Calu3 (cell line): ENCODE data around the gene PEX6. TPM values are rescaled to one million over a fixed set of nuclear protein-coding genes. Genes with fewer than 3 reads are reported as not detected.
"Not testable (repeated sequence)": the region's sequence is repeated elsewhere in the genome, so short reads cannot be mapped to it uniquely, and the experiment has no call there.

Source experiments
- BruUV-seq: library from RNA; stranded (reverse); fragments of 400-500 nt; replicated peaks from 2 replicates; lab custom pipeline; 2021; lab: Mats Ljungman, UMichigan
- CTCF ChIA-PET: fragments of 300-600 bp; sonication (Branson Sonifier 250); formaldehyde crosslinking; loops from one replicate; lab custom pipeline; 2022; ENCODE audit warnings: antibody characterized with exemption; lab: Charles Lee
- DNase-seq: peaks from one replicate; pipeline ENCODE4 v3.0.0; 2022
- H3K27ac Mint-ChIP-seq: one replicate; pipeline ENCODE4 v1.8.0; 2022; ENCODE audit warnings: mixed read lengths; ENCODE audit not compliant: unreplicated experiment
- H3K27me3 Mint-ChIP-seq: one replicate; pipeline ENCODE4 v1.8.0; 2022; ENCODE audit warnings: mixed read lengths; ENCODE audit not compliant: unreplicated experiment
- H3K36me3 Mint-ChIP-seq: one replicate; pipeline ENCODE4 v1.8.0; 2022; ENCODE audit warnings: mild to moderate bottlenecking, moderate library complexity, mixed read lengths; ENCODE audit not compliant: insufficient read depth, unreplicated experiment
- H3K4me1 Mint-ChIP-seq: one replicate; pipeline ENCODE4 v1.8.0; 2022; ENCODE audit warnings: mild to moderate bottlenecking, low read depth, mixed read lengths; ENCODE audit not compliant: unreplicated experiment
- H3K4me3 Mint-ChIP-seq: one replicate; pipeline ENCODE4 v1.8.0; 2022; ENCODE audit warnings: mild to moderate bottlenecking, low read depth, moderate library complexity, mixed read lengths; ENCODE audit not compliant: unreplicated experiment
- H3K9me3 Mint-ChIP-seq: one replicate; pipeline ENCODE4 v1.8.0; 2022; ENCODE audit warnings: low read depth, mixed read lengths; ENCODE audit not compliant: unreplicated experiment
- intact Hi-C: fragments of 100-400 bp; cut with micrococcal nuclease; formaldehyde crosslinking; loops from one replicate; pipeline ENCODE4 v1.10.0; 2022; ENCODE audit not compliant: unreplicated experiment
- total RNA-seq: library from RNA; stranded (reverse); gene quantifications from 2 replicates; pipeline ENCODE4 v1.2.3, GENCODE V29; 2022
- TF ChIP-seq, protein P1 (sequence below): fragments of 200-600 bp; IDR thresholded peaks from one replicate; pipeline ENCODE4 v1.8.0; 2022; ENCODE audit warnings: antibody characterized with exemption; ENCODE audit not compliant: unreplicated experiment

PEX6 gene
- total RNA-seq, 1 experiment from 2014 or later = 27.8 TPM

DNA sequence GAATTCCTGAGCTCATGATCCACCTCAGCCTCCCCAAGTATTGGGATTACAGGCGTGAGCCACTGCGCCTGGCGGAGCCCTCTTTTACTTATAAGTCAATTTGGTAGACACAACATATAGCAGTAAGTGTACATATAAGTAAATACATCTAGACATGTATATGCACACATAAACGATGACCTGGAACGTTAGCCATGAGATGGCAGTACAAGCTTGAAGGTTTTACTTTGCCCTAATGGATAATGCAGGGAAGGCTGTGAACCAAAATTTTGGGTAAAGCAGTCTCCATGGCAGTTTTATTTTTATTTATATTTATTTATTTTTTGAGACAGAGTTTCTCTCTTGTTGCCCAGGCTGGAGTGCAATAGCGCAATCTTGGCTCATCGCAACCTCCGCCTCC is 20.9 kb downstream of the PEX6 start:
- peaks cover 22% of the 10 kb centered on the region for H3K27me3 Mint-ChIP-seq
- no peak overlapping the region for H3K27ac Mint-ChIP-seq
- intact Hi-C loops = no loop called here
- BruUV-seq = no TSS peak
- peaks cover 35% of the 10 kb centered on the region for H3K4me1 Mint-ChIP-seq
- CTCF ChIA-PET = interaction anchor here (1.3 kb wide), 1 partner anchor 13 kb away, joined by 3 read pairs; no protein-coding TSS in a partner anchor
- H3K36me3 Mint-ChIP-seq = peaks cover 25% of the 10 kb centered on the region
- no peak overlapping the region for H3K4me3 Mint-ChIP-seq
- TF ChIP-seq, protein P1, sequence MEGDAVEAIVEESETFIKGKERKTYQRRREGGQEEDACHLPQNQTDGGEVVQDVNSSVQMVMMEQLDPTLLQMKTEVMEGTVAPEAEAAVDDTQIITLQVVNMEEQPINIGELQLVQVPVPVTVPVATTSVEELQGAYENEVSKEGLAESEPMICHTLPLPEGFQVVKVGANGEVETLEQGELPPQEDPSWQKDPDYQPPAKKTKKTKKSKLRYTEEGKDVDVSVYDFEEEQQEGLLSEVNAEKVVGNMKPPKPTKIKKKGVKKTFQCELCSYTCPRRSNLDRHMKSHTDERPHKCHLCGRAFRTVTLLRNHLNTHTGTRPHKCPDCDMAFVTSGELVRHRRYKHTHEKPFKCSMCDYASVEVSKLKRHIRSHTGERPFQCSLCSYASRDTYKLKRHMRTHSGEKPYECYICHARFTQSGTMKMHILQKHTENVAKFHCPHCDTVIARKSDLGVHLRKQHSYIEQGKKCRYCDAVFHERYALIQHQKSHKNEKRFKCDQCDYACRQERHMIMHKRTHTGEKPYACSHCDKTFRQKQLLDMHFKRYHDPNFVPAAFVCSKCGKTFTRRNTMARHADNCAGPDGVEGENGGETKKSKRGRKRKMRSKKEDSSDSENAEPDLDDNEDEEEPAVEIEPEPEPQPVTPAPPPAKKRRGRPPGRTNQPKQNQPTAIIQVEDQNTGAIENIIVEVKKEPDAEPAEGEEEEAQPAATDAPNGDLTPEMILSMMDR = no peak
- DNase-seq = no peak
- H3K9me3 Mint-ChIP-seq = no peaks in the 10 kb centered on the region

DNA sequence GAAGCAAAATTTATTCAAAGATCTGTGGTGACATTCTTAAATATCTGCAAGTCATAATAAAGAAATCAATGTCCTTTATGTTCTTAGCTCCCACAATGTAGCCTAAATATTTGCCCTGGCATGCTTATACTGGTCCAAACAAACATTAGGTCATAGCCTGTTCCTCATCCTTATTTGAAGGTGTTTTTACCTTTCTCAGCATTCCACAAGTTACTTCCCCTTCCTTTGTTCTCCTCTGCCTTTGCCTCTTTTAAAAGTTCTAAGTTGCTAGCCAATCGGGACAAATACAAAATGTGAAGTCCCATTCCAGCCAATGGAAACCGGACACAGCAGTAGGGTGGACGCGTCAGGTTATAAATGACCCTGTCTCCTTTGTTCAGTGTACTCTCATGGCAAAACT is 24.6 kb downstream of the PEX6 start:
- DNase-seq, H3K4me3 Mint-ChIP-seq, H3K27ac Mint-ChIP-seq, intact Hi-C loops, BruUV-seq, H3K9me3 Mint-ChIP-seq, H3K36me3 Mint-ChIP-seq, H3K27me3 Mint-ChIP-seq: not testable (repeated sequence)
- CTCF ChIA-PET = interaction anchor here (1.4 kb wide), 1 partner anchor 24 kb away, joined by 3 read pairs; the partner anchor contains the start of gene PEX6
- peaks cover 16% of the 10 kb centered on the region for H3K4me1 Mint-ChIP-seq

GRCh38 chr6:42952389-42952788 is 26.6 kb downstream of the PEX6 start:
- intact Hi-C loops = no loop called here
- BruUV-seq = no TSS peak

DNA sequence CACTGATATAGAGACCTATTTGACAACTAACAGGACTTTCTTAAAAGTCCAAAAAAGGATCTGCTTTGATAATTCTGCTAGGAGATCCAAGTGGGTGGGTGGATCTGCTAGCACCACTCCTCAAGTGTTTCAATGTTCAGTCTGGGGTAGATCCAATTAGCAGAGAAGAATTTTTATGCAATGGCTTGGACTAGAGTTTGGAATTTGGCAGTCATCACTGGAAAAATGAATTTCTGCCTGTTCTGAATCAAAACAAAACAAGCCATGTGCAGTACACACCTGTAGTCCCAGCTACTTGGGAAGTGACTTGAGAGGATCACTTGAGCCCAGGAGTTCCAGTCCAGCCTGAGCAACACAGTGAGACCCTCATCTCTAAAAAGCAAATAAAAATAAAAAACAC is 31.0 kb downstream of the PEX6 start:
- no peak for DNase-seq
- H3K36me3 Mint-ChIP-seq = peaks cover 8% of the 10 kb centered on the region
- no peaks in the 10 kb centered on the region for H3K4me1 Mint-ChIP-seq
- no TSS peak for BruUV-seq
- CTCF ChIA-PET = no interaction called here
- no peak overlapping the region for H3K27ac Mint-ChIP-seq
- no peaks in the 10 kb centered on the region for H3K9me3 Mint-ChIP-seq
- no peaks in the 10 kb centered on the region for H3K27me3 Mint-ChIP-seq
- TF ChIP-seq, protein P1 = no peak
- no peak overlapping the region for H3K4me3 Mint-ChIP-seq
- intact Hi-C loops = no loop called here

More at GRCh38 chr6:42952389-42952788, 26.6 kb downstream of the PEX6 start:
- CTCF ChIA-PET = no interaction called here
- H3K36me3 Mint-ChIP-seq = no peaks in the 10 kb centered on the region
- H3K27ac Mint-ChIP-seq = no peak overlapping the region
- TF ChIP-seq, protein P1 = no peak
- H3K4me3 Mint-ChIP-seq = no peak overlapping the region
- peaks cover 10% of the 10 kb centered on the region for H3K4me1 Mint-ChIP-seq
- no peaks in the 10 kb centered on the region for H3K27me3 Mint-ChIP-seq
- no peak for DNase-seq
- H3K9me3 Mint-ChIP-seq = no peaks in the 10 kb centered on the region

GRCh38 chr6:42942444-42942843 is 36.5 kb downstream of the PEX6 start:
- intact Hi-C loops = no loop called here
- Mint-ChIP-seq H3K36me3 (peaks cover 20% of the 10 kb centered on the region), H3K27ac (no peak overlapping the region), H3K9me3 (no peaks in the 10 kb centered on the region), H3K27me3 (no peaks in the 10 kb centered on the region), H3K4me3 (no peak overlapping the region), H3K4me1 (no peaks in the 10 kb centered on the region)
- TF ChIP-seq, protein P1 = no peak
- BruUV-seq = no TSS peak
- DNase-seq = no peak
- CTCF ChIA-PET = no interaction called here

GRCh38 chr6:42941356-42941755 is 37.6 kb downstream of the PEX6 start:
- intact Hi-C loops, H3K27ac Mint-ChIP-seq, H3K9me3 Mint-ChIP-seq, H3K4me3 Mint-ChIP-seq, H3K27me3 Mint-ChIP-seq, DNase-seq, BruUV-seq, H3K4me1 Mint-ChIP-seq: not testable (repeated sequence)
- H3K36me3 Mint-ChIP-seq = peaks cover 27% of the 10 kb centered on the region
- CTCF ChIA-PET = interaction anchor here (0.6 kb wide), 1 partner anchor 89 kb away, joined by 4 read pairs; no protein-coding TSS in a partner anchor
